ENCODE data around the gene ANKS4B.

The ANKS4B gene

GRCh38 chr16:21217121-21217520 lies 16.4 kb upstream of the ANKS4B start:
- no peak overlapping the region for H3K9ac ChIP-seq
- no peak overlapping the region for H3K4me2 ChIP-seq
- no peaks in the 10 kb centered on the region for H3K4me1 ChIP-seq
- no peaks in the 10 kb centered on the region for H3K9me3 ChIP-seq
- no peaks in the 10 kb centered on the region for H4K20me1 ChIP-seq
- H3K27me3 ChIP-seq: no peaks in the 10 kb centered on the region
- H3K4me3 ChIP-seq: no peak overlapping the region
- no peak overlapping the region for H3K27ac ChIP-seq
- TF ChIP-seq Cebpa-rat (IDR thresholded peaks at IDR 0.05): no peak
- H3K36me3 ChIP-seq: no peaks in the 10 kb centered on the region

- no peak overlapping the region for H3K9ac ChIP-seq
- no peaks in the 10 kb centered on the region for H3K36me3 ChIP-seq
- TF ChIP-seq Cebpa-rat (IDR thresholded peaks at IDR 0.05): no peak
- peaks cover 5% of the 10 kb centered on the region; the same call in 1 of the 2 replicates for H3K4me1 ChIP-seq
- no peaks in the 10 kb centered on the region for H3K27me3 ChIP-seq
- no peak overlapping the region for H3K4me3 ChIP-seq
- no peaks in the 10 kb centered on the region for H4K20me1 ChIP-seq
- no peaks in the 10 kb centered on the region for H3K9me3 ChIP-seq
- no peak overlapping the region for H3K27ac ChIP-seq
- no peak overlapping the region for H3K4me2 ChIP-seq
These were observed 15.3 kb upstream of the ANKS4B start for GRCh38 chr16:21218153-21218552.

GRCh38 chr16:21219551-21219950 lies 13.9 kb upstream of the ANKS4B start:
- Histone ChIP-seq H3K36me3 (no peaks in the 10 kb centered on the region), H3K4me2 (no peak overlapping the region), H3K9me3 (no peaks in the 10 kb centered on the region), H3K4me1 (peaks cover 5% of the 10 kb centered on the region; the same call in 1 of the 2 replicates), H3K4me3 (no peak overlapping the region), H4K20me1 (no peaks in the 10 kb centered on the region), H3K27me3 (no peaks in the 10 kb centered on the region), H3K9ac (no peak overlapping the region), H3K27ac (no peak overlapping the region)
- TF ChIP-seq Cebpa-rat (IDR thresholded peaks at IDR 0.05): no peak

GRCh38 chr16:21222495-21223337 lies 10.8 kb upstream of the ANKS4B start:
- H3K4me2 ChIP-seq: no peak overlapping the region
- no peak for TF ChIP-seq Cebpa-rat (IDR thresholded peaks at IDR 0.05)
- H3K9me3 ChIP-seq: no peaks in the 10 kb centered on the region
- peaks cover 5% of the 10 kb centered on the region; the same call in 1 of the 2 replicates for H3K4me1 ChIP-seq
- no peak overlapping the region for H3K9ac ChIP-seq
- no peaks in the 10 kb centered on the region for H3K36me3 ChIP-seq
- H3K4me3 ChIP-seq: no peak overlapping the region
- no peaks in the 10 kb centered on the region for H4K20me1 ChIP-seq
- H3K27ac ChIP-seq: no peak overlapping the region
- H3K27me3 ChIP-seq: no peaks in the 10 kb centered on the region

- Histone ChIP-seq H3K36me3 (no peaks in the 10 kb centered on the region), H3K9me3 (no peaks in the 10 kb centered on the region), H3K4me1 (peaks cover 5% of the 10 kb centered on the region; the same call in 1 of the 2 replicates), H3K4me2 (no peak overlapping the region), H3K9ac (no peak overlapping the region), H3K27me3 (no peaks in the 10 kb centered on the region), H4K20me1 (no peaks in the 10 kb centered on the region), H3K27ac (no peak overlapping the region), H3K4me3 (no peak overlapping the region)
- no peak for TF ChIP-seq Cebpa-rat (IDR thresholded peaks at IDR 0.05)
These were observed 9.7 kb upstream of the ANKS4B start for GRCh38 chr16:21223787-21224186.

GRCh38 chr16:21224800-21225199 lies 8.7 kb upstream of the ANKS4B start:
- Histone ChIP-seq H3K36me3 (no peaks in the 10 kb centered on the region), H3K9me3 (no peaks in the 10 kb centered on the region), H3K4me1 (peaks cover 5% of the 10 kb centered on the region; the same call in 1 of the 2 replicates), H4K20me1 (no peaks in the 10 kb centered on the region), H3K27ac (no peak overlapping the region), H3K9ac (no peak overlapping the region), H3K4me3 (no peak overlapping the region), H3K4me2 (no peak overlapping the region), H3K27me3 (no peaks in the 10 kb centered on the region)
- no peak for TF ChIP-seq Cebpa-rat (IDR thresholded peaks at IDR 0.05)

- Histone ChIP-seq H3K36me3 (no peaks in the 10 kb centered on the region), H3K27me3 (no peaks in the 10 kb centered on the region), H3K27ac (no peak overlapping the region), H3K4me3 (no peak overlapping the region), H3K9ac (no peak overlapping the region), H4K20me1 (no peaks in the 10 kb centered on the region), H3K4me2 (no peak overlapping the region), H3K9me3 (no peaks in the 10 kb centered on the region), H3K4me1 (peaks cover 5% of the 10 kb centered on the region; the same call in 1 of the 2 replicates)
- no peak for TF ChIP-seq Cebpa-rat (IDR thresholded peaks at IDR 0.05)
These were observed 6.8 kb upstream of the ANKS4B start for GRCh38 chr16:21226749-21227148.

GRCh38 chr16:21227866-21228265 lies 5.6 kb upstream of the ANKS4B start:
- Histone ChIP-seq H3K4me2 (no peak overlapping the region), H3K4me3 (no peak overlapping the region)
- no peak for TF ChIP-seq Cebpa-rat (IDR thresholded peaks at IDR 0.05)

GRCh38 chr16:21228361-21228872 lies 5.1 kb upstream of the ANKS4B start:
- H3K4me1 ChIP-seq: no peaks in the 10 kb centered on the region
- H3K27me3 ChIP-seq: no peaks in the 10 kb centered on the region
- H3K9ac ChIP-seq: no peak overlapping the region
- H3K4me3 ChIP-seq: no peak overlapping the region
- no peaks in the 10 kb centered on the region for H3K9me3 ChIP-seq
- H3K36me3 ChIP-seq: no peaks in the 10 kb centered on the region
- no peak overlapping the region for H3K4me2 ChIP-seq
- H3K27ac ChIP-seq: no peak overlapping the region
- no peaks in the 10 kb centered on the region for H4K20me1 ChIP-seq
- no peak for TF ChIP-seq Cebpa-rat (IDR thresholded peaks at IDR 0.05)

More at GRCh38 chr16:21227866-21228265, 5.6 kb upstream of the ANKS4B start:
- Histone ChIP-seq H3K9ac (no peak overlapping the region), H3K27ac (no peak overlapping the region), H3K4me1 (peaks cover 2% of the 10 kb centered on the region; the same call in 1 of the 2 replicates), H3K27me3 (no peaks in the 10 kb centered on the region), H3K9me3 (no peaks in the 10 kb centered on the region), H4K20me1 (no peaks in the 10 kb centered on the region), H3K36me3 (no peaks in the 10 kb centered on the region)

GRCh38 chr16:21233045-21233520 lies 416 bp upstream of the ANKS4B start:
- no peaks in the 10 kb centered on the region for H3K36me3 ChIP-seq
- no peaks in the 10 kb centered on the region for H3K27me3 ChIP-seq
- H3K4me2 ChIP-seq: no peak overlapping the region
- no peaks in the 10 kb centered on the region for H3K4me1 ChIP-seq
- H4K20me1 ChIP-seq: no peaks in the 10 kb centered on the region
- TF ChIP-seq Cebpa-rat (IDR thresholded peaks at IDR 0.05): no peak
- H3K9me3 ChIP-seq: no peaks in the 10 kb centered on the region
- no peak overlapping the region for H3K4me3 ChIP-seq
- no peak overlapping the region for H3K27ac ChIP-seq
- no peak overlapping the region for H3K9ac ChIP-seq

All from BLaER1 (cell line).